Measurements from ENCODE around the gene PRSS57.
"Not testable (repeated sequence)": the region's sequence is repeated elsewhere in the genome, so short reads cannot be mapped to it uniquely, and the experiment has no call there.

DNA sequence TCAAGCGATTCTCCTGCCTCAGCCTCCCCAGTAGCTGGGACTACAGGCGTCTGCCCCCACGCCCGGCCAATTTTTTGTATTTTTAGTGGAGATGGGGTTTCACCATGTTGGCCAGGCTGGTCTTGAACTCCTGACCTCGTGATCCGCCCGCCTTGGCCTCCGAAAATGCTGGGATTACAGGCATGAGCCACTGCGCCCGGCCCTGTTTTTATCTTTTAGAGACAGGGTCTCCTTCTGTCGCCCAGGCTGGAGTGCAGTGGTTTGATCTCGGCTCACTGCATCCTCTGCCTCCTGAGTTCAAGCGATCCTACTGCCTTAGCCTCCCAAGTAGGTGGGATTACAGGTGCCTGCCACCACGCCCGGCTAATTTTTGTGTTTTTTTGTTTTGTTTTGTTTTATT lies 3.3 kb upstream of the PRSS57 start:
- TF ChIP-seq, protein P1, sequence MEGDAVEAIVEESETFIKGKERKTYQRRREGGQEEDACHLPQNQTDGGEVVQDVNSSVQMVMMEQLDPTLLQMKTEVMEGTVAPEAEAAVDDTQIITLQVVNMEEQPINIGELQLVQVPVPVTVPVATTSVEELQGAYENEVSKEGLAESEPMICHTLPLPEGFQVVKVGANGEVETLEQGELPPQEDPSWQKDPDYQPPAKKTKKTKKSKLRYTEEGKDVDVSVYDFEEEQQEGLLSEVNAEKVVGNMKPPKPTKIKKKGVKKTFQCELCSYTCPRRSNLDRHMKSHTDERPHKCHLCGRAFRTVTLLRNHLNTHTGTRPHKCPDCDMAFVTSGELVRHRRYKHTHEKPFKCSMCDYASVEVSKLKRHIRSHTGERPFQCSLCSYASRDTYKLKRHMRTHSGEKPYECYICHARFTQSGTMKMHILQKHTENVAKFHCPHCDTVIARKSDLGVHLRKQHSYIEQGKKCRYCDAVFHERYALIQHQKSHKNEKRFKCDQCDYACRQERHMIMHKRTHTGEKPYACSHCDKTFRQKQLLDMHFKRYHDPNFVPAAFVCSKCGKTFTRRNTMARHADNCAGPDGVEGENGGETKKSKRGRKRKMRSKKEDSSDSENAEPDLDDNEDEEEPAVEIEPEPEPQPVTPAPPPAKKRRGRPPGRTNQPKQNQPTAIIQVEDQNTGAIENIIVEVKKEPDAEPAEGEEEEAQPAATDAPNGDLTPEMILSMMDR (IDR thresholded peaks at IDR 0.05; ENCODE audit: low read depth, low read length): not testable (repeated sequence)
- not testable (repeated sequence) for TF ChIP-seq EZH2phosphoT487 (IDR thresholded peaks at IDR 0.05; ENCODE audit: low read depth)

Data from OCI-LY3 (cell line).